ENCODE data around the gene KIF26B. TPM values are rescaled to one million over a fixed set of nuclear protein-coding genes. Genes with fewer than 3 reads are reported as not detected.
A peak's percentile ranks its signal among the peaks of the same experiment; 100 is the strongest.

Gene KIF26B
- total and polyA plus RNA-seq, 4 donors: 10.9 to 37.1 (median 19.2) TPM

GRCh38 chr1:245677461-245678240, 522.9 kb downstream of the KIF26B start:
- peaks cover 4% of the 10 kb centered on the region for H3K4me1 ChIP-seq (ENCODE audit: control insufficient read depth, insufficient read depth, low read length)
- no peaks in the 10 kb centered on the region for H3K27me3 ChIP-seq (ENCODE audit: control insufficient read depth, insufficient read depth, low read length)
- H3K36me3 ChIP-seq (ENCODE audit: control insufficient read depth, insufficient read depth, low read length): peaks cover 3% of the 10 kb centered on the region
- 86% methylated on average over 2 of the region's 9 CpGs for WGBS (ENCODE audit: insufficient coverage)
- no peak for DNase-seq (ENCODE audit: low read depth in 4 of 6, low spot score in 6 of 6)
- H3K4me3 ChIP-seq (ENCODE audit: low read depth, low read length): no peak overlapping the region
- H3K27ac ChIP-seq (ENCODE audit: low read depth, low read length): no peak overlapping the region
- H3K9me3 ChIP-seq (ENCODE audit: control insufficient read depth, insufficient read depth, low read length): no peaks in the 10 kb centered on the region

- Histone ChIP-seq H3K4me1 (ENCODE audit: control insufficient read depth, insufficient read depth, low read length) (peaks cover 17% of the 10 kb centered on the region), H3K36me3 (ENCODE audit: control insufficient read depth, insufficient read depth, low read length) (peaks cover 3% of the 10 kb centered on the region), H3K9me3 (ENCODE audit: control insufficient read depth, insufficient read depth, low read length) (no peaks in the 10 kb centered on the region), H3K4me3 (ENCODE audit: low read depth, low read length) (no peak overlapping the region), H3K27ac (ENCODE audit: low read depth, low read length) (no peak overlapping the region), H3K27me3 (ENCODE audit: control insufficient read depth, insufficient read depth, low read length) (no peaks in the 10 kb centered on the region)
- WGBS (ENCODE audit: insufficient coverage): 58% methylated on average over 2 of the region's 5 CpGs
- no peak for DNase-seq (ENCODE audit: low read depth in 4 of 6, low spot score in 6 of 6)
Measured at GRCh38 chr1:245678860-245679411, 524.2 kb downstream of the KIF26B start.

GRCh38 chr1:245679821-245680780, 525.3 kb downstream of the KIF26B start:
- H3K4me1 ChIP-seq (ENCODE audit: control insufficient read depth, insufficient read depth, low read length): peaks cover 25% of the 10 kb centered on the region
- 67% methylated on average over 12 of the region's 24 CpGs for WGBS (ENCODE audit: insufficient coverage)
- H3K4me3 ChIP-seq (ENCODE audit: low read depth, low read length): no peak overlapping the region
- peak in 1 of 6 donors; percentile 62 for DNase-seq (ENCODE audit: low read depth in 4 of 6, low spot score in 6 of 6)
- peaks cover 12% of the 10 kb centered on the region for H3K36me3 ChIP-seq (ENCODE audit: control insufficient read depth, insufficient read depth, low read length)
- no peak overlapping the region for H3K27ac ChIP-seq (ENCODE audit: low read depth, low read length)
- H3K27me3 ChIP-seq (ENCODE audit: control insufficient read depth, insufficient read depth, low read length): no peaks in the 10 kb centered on the region
- H3K9me3 ChIP-seq (ENCODE audit: control insufficient read depth, insufficient read depth, low read length): no peaks in the 10 kb centered on the region

- H3K9me3 ChIP-seq (ENCODE audit: control insufficient read depth, insufficient read depth, low read length): no peaks in the 10 kb centered on the region
- peaks cover 40% of the 10 kb centered on the region for H3K36me3 ChIP-seq (ENCODE audit: control insufficient read depth, insufficient read depth, low read length)
- WGBS (ENCODE audit: insufficient coverage): 57% methylated on average over 18 of the region's 21 CpGs
- peaks cover 34% of the 10 kb centered on the region for H3K4me1 ChIP-seq (ENCODE audit: control insufficient read depth, insufficient read depth, low read length)
- no peak overlapping the region for H3K4me3 ChIP-seq (ENCODE audit: low read depth, low read length)
- no peak overlapping the region for H3K27ac ChIP-seq (ENCODE audit: low read depth, low read length)
- DNase-seq (ENCODE audit: low read depth in 4 of 6, low spot score in 6 of 6): peak in 2 of 6 donors; percentile 72 to 76
- no peaks in the 10 kb centered on the region for H3K27me3 ChIP-seq (ENCODE audit: control insufficient read depth, insufficient read depth, low read length)
Measured at GRCh38 chr1:245682638-245683628, 528.1 kb downstream of the KIF26B start.

GRCh38 chr1:245683676-245684075, 528.9 kb downstream of the KIF26B start:
- WGBS (ENCODE audit: insufficient coverage): 49% methylated on average over 8 of the region's 9 CpGs
- no peak overlapping the region for H3K27ac ChIP-seq (ENCODE audit: low read depth, low read length)
- H3K4me3 ChIP-seq (ENCODE audit: low read depth, low read length): no peak overlapping the region
- DNase-seq (ENCODE audit: low read depth in 4 of 6, low spot score in 6 of 6): peak in 1 of 6 donors; percentile 67
- peaks cover 34% of the 10 kb centered on the region for H3K4me1 ChIP-seq (ENCODE audit: control insufficient read depth, insufficient read depth, low read length)
- no peaks in the 10 kb centered on the region for H3K27me3 ChIP-seq (ENCODE audit: control insufficient read depth, insufficient read depth, low read length)
- H3K36me3 ChIP-seq (ENCODE audit: control insufficient read depth, insufficient read depth, low read length): peaks cover 45% of the 10 kb centered on the region
- no peaks in the 10 kb centered on the region for H3K9me3 ChIP-seq (ENCODE audit: control insufficient read depth, insufficient read depth, low read length)

GRCh38 chr1:245684166-245684565, 529.4 kb downstream of the KIF26B start:
- 81% methylated on average over 18 of the region's 19 CpGs for WGBS (ENCODE audit: insufficient coverage)
- H3K36me3 ChIP-seq (ENCODE audit: control insufficient read depth, insufficient read depth, low read length): peaks cover 49% of the 10 kb centered on the region
- H3K4me1 ChIP-seq (ENCODE audit: control insufficient read depth, insufficient read depth, low read length): peaks cover 34% of the 10 kb centered on the region
- no peak overlapping the region for H3K4me3 ChIP-seq (ENCODE audit: low read depth, low read length)
- H3K9me3 ChIP-seq (ENCODE audit: control insufficient read depth, insufficient read depth, low read length): no peaks in the 10 kb centered on the region
- H3K27ac ChIP-seq (ENCODE audit: low read depth, low read length): no peak overlapping the region
- H3K27me3 ChIP-seq (ENCODE audit: control insufficient read depth, insufficient read depth, low read length): no peaks in the 10 kb centered on the region
- DNase-seq (ENCODE audit: low read depth in 4 of 6, low spot score in 6 of 6): no peak

- Histone ChIP-seq H3K36me3 (ENCODE audit: control insufficient read depth, insufficient read depth, low read length) (peaks cover 52% of the 10 kb centered on the region), H3K27me3 (ENCODE audit: control insufficient read depth, insufficient read depth, low read length) (no peaks in the 10 kb centered on the region), H3K4me1 (ENCODE audit: control insufficient read depth, insufficient read depth, low read length) (peaks cover 34% of the 10 kb centered on the region), H3K27ac (ENCODE audit: low read depth, low read length) (no peak overlapping the region), H3K9me3 (ENCODE audit: control insufficient read depth, insufficient read depth, low read length) (no peaks in the 10 kb centered on the region), H3K4me3 (ENCODE audit: low read depth, low read length) (no peak overlapping the region)
- DNase-seq (ENCODE audit: low read depth in 4 of 6, low spot score in 6 of 6): no peak
- 100% methylated on average over 5 of the region's 7 CpGs for WGBS (ENCODE audit: insufficient coverage)
Measured at GRCh38 chr1:245684571-245684970, 529.8 kb downstream of the KIF26B start.

- H3K9me3 ChIP-seq (ENCODE audit: control insufficient read depth, insufficient read depth, low read length): no peaks in the 10 kb centered on the region
- DNase-seq (ENCODE audit: low read depth in 4 of 6, low spot score in 6 of 6): no peak
- no peak overlapping the region for H3K4me3 ChIP-seq (ENCODE audit: low read depth, low read length)
- peaks cover 56% of the 10 kb centered on the region for H3K36me3 ChIP-seq (ENCODE audit: control insufficient read depth, insufficient read depth, low read length)
- H3K27me3 ChIP-seq (ENCODE audit: control insufficient read depth, insufficient read depth, low read length): no peaks in the 10 kb centered on the region
- no peak overlapping the region for H3K27ac ChIP-seq (ENCODE audit: low read depth, low read length)
- H3K4me1 ChIP-seq (ENCODE audit: control insufficient read depth, insufficient read depth, low read length): peaks cover 31% of the 10 kb centered on the region
- WGBS (ENCODE audit: insufficient coverage): 94% methylated on average over 45 of the region's 45 CpGs
Measured at GRCh38 chr1:245685111-245685810, 530.5 kb downstream of the KIF26B start.

All from spinal cord (tissue), 10 donors.